GM19025 (cell line): Measurements from ENCODE around the gene BMP8B.
"Not testable (repeated sequence)": the region's sequence is repeated elsewhere in the genome, so short reads cannot be mapped to it uniquely, and the experiment has no call there.

Source experiments
- ATAC-seq: cut with Tn5 transposase; IDR thresholded peaks from one replicate; pipeline ENCODE4 v1.9.1; 2021; ENCODE audit warnings: mild to moderate bottlenecking, low read depth, moderate library complexity; ENCODE audit not compliant: unreplicated experiment

The BMP8B gene

GRCh38 chr1:39779821-39780220 is 8.8 kb downstream of the BMP8B start:
- no peak for ATAC-seq

DNA sequence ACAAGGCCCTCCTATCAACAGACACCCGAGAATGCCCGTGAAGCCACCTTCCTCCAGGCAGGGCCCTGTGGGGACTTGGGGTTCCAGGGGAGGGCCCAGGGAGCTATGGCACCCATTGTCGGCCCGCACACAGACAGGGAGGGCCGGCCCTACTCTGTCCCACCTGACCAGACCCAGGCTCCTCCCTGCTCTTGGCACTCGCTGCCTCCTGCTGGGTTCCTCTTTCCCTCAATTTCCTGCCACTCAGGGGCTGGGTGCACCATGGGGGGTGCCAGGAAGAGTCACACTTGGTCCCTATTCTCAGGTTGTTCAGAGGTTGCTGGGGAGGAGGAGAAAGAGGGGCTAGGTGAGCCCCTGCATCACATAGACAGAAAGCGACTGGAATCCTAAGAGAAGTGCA is 9.5 kb downstream of the BMP8B start:
- no peak for ATAC-seq

DNA sequence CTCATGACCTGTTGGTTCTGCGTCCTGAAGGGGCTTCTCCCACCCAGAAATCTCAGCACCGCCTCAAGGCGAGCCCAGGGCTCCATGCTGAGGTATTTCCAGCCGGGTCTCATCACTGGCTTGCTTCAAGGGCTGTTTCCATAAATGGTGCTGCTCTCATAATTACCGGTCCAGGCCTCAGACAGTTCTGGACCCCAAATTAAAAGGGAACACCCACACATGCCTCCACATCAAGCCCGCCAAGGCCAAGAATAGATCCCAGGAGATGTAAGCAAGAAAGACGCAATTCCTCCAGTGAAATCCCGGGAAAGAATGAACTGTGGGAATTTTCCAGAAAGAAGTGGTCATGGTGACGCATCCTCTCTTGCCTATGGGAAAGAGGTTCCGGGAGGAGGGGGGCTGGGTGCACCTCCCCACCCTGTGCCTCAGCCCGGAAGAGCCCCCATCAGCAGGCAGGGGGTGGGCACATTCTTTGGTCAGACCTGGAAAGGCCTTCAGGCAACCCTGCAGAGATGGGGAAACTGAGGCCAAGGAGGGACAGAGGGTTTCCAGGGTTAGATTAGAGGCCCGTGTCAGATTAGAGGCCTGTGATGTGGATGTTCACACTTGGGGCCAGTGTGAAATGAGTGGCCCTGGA is 10.1 kb downstream of the BMP8B start:
- not testable (repeated sequence) for ATAC-seq

- not testable (repeated sequence) for ATAC-seq
These were observed 10.8 kb downstream of the BMP8B start for GRCh38 chr1:39777896-39778295.

- ATAC-seq = no peak
These were observed 11.4 kb downstream of the BMP8B start for GRCh38 chr1:39777306-39777705.

DNA sequence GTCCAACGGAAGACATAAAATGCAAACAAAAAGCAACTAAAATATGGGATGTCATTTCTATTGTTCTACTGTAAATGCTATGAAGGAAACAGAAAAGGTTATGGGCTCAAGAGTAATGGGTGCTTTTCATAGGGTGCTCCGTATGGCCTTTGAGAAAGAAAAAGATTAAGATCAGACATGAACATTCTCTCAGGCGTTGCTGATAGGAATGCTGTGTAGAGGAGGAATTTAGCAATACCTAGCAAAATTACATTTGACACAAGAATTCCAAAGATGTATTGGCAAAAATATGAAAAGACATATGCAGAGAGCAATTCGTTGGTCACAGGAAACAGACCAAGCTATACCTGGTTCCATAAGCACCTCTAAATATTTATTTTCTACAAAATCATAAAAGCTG is 11.8 kb downstream of the BMP8B start:
- no peak for ATAC-seq

- ATAC-seq = no peak
These were observed 12.3 kb downstream of the BMP8B start for GRCh38 chr1:39776400-39776713.

DNA sequence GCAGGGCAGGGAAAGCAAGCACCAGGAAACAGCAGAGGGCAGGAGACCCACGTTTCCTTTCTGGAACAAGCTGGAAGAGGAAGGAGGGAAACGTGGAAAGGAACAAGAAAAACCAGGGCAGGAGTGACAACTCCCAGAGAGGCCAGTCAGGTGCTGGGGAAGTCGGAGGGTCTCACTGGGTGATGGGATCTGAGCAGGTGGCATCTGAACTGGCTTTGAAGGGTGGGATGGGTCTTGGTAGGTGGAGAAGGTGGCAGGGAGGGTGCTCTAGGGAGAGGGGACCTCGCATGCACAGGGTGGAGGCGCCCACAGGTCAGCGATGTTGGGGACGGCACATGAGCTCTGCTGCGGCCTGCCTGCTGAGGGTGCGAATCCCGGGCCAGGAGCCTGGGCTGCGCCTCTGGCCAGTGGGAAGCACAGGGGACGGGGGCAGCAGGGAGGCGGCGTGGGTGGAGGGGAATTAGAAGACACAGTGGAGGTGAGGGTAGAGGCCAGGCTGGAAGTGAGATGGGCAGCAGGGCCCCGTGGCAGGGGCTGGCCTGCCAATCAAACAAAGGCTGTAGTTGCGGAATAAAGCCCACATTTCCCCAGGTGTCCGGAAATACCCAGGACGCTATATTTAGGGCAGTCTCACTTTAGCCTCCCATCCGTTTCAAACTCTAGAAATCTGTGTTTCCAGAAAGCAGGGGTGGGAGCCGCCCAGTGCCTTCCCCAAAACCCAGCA is 12.8 kb downstream of the BMP8B start:
- ATAC-seq = not testable (repeated sequence)

GRCh38 chr1:39775141-39775540 is 13.5 kb downstream of the BMP8B start:
- ATAC-seq = not testable (repeated sequence)

GRCh38 chr1:39773369-39773979 is 15.2 kb downstream of the BMP8B start:
- not testable (repeated sequence) for ATAC-seq

DNA sequence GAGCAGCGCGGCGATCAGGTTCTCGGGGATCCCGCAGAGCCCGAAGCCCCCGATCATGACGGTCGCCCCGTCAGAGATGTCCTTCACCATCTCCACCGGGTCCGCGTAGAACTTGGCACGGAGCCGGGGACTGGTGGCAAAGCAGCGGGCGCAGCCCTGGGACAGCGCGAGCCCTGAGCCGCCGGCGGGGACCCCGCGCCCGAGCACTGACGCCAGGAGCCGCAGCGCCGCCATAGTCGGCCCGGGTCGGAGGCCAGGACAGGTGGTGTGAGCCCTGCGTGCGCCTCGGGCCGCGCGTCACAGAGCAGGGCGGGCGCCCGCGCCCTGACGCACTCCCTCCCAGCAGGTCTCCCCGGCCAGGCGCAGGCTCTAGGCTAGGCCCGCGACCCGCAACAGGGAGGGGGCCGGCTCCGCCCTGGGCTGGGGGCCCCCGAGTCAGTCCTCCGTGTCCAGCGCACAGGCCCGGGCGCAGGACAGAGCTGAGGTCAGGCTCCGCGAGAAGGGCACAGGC is 17.6 kb downstream of the BMP8B start, which contains the start of gene OXCT2:
Gene OXCT2, minus strand, starts transcription at position 327 of the 511 bp plus-strand sequence. Its CDS starts 93 bp downstream, at position 234.
- not testable (repeated sequence) for ATAC-seq

DNA sequence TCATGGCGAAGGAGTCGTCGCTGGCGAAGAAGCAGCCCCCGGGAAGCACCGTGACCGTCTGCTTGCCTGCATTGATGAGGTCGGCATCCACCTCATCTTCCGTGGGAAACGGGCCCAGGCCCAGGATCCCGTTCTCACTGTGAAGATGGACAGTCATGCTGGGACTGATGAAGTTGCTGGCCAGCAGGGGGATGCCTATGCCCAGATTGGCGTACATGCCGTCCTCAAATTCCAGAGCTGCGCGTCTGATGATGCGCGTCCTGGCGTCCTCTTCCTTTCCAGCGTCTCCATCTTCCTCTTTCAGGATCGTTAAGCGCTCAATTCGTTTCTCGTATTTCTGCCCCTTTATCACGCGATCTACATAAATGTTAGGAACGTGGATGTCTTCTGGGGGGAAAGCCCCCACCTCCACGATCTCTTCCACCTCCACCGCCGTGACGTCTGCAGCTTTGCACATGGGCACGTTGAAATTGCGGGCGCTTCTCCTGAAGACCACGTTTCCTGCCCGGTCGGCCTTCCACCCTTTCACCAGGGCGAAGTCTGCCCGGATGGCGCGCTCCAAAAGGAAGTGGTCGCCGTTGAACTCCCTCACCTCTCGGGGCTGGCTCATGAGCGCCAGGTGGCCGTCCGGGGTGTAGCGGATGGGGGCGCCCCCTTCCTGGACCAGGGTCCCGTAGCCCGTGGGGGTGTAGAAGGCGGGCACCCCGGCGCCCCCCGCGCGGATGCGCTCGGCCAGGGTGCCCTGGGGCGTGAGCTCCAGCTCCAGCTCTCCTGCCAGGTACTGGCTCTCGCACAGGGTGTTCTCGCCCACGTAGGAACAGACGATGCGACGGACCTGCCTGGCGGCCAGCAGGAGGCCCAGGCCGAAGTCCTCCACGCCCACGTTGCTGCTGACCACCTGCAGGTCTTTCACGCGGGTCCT is 18.3 kb downstream of the BMP8B start:
- not testable (repeated sequence) for ATAC-seq

DNA sequence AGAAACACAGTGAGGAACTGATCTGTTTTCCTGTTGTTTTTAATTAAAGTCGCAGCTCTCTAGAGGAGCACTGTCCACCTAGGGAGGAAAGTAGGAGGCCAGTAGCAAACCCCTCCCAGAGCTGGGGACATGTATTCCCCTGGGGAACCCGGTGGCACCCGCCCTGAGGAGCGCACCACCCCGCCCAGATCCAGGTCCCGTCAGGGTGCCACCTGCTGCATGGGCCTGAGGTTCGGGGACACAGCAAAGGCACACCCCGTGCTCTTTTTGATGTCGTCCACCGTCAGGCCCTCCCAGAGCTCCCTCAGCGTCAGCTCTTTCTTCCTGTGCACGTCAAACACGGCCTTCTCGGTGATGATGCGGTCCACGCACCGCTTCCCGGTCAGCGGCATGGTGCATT is 19.2 kb downstream of the BMP8B start:
- ATAC-seq = not testable (repeated sequence)

DNA sequence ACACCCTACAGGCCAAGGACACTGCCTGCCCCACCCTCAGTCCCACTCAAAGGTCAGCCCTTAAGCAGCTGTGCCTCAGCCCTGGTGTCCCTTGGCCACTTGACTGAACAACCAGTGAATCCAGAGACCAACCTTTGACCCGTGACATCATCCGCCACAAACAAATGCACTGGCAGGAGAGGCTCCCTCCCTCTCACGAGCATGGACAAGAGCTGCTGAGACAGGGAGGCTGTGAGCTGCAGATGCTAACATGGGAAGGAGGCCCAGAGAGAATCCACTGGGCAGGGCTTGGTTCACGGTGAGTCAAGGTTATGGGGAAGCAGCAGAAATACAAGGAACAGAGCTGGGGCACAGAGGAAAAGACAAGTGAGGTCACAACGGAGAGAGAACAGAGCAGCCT is 22.2 kb downstream of the BMP8B start:
- not testable (repeated sequence) for ATAC-seq

- ATAC-seq = not testable (repeated sequence)
These were observed 24.2 kb downstream of the BMP8B start for GRCh38 chr1:39764512-39764911.

GRCh38 chr1:39763619-39764374 is 24.9 kb downstream of the BMP8B start:
- ATAC-seq = not testable (repeated sequence)

GRCh38 chr1:39762550-39763540 is 25.8 kb downstream of the BMP8B start:
- ATAC-seq = no peak

GRCh38 chr1:39761557-39762260 is 27.0 kb downstream of the BMP8B start:
- ATAC-seq = no peak
